ENCODE measurements around the gene TLX1.

The TLX1 gene

GRCh38 chr10:101131962-101132635, 999 bp downstream of the TLX1 start:
- H3K4me3 ChIP-seq (ENCODE audit: low read length): no peak overlapping the region
- no peak overlapping the region for H3K9ac ChIP-seq (ENCODE audit: low read length)
- peaks cover 57% of the 10 kb centered on the region for H3K27me3 ChIP-seq (ENCODE audit: control insufficient read depth, insufficient read depth, low read length)
- H3K36me3 ChIP-seq (ENCODE audit: control insufficient read depth, insufficient read depth, low read length): no peaks in the 10 kb centered on the region
- no peak overlapping the region for H3K27ac ChIP-seq (ENCODE audit: low read depth, low read length)
- H3K4me1 ChIP-seq (ENCODE audit: control insufficient read depth, insufficient read depth, low read length): no peaks in the 10 kb centered on the region

GRCh38 chr10:101132636-101133473, 1.8 kb downstream of the TLX1 start:
- Histone ChIP-seq H3K27me3 (ENCODE audit: control insufficient read depth, insufficient read depth, low read length) (peaks cover 57% of the 10 kb centered on the region), H3K9ac (ENCODE audit: low read length) (no peak overlapping the region), H3K36me3 (ENCODE audit: control insufficient read depth, insufficient read depth, low read length) (no peaks in the 10 kb centered on the region), H3K27ac (ENCODE audit: low read depth, low read length) (no peak overlapping the region), H3K4me1 (ENCODE audit: control insufficient read depth, insufficient read depth, low read length) (no peaks in the 10 kb centered on the region), H3K4me3 (ENCODE audit: low read length) (no peak overlapping the region)

GRCh38 chr10:101133489-101134298, 2.6 kb downstream of the TLX1 start:
- Histone ChIP-seq H3K9ac (ENCODE audit: low read length) (no peak overlapping the region), H3K4me3 (ENCODE audit: low read length) (no peak overlapping the region), H3K4me1 (ENCODE audit: control insufficient read depth, insufficient read depth, low read length) (no peaks in the 10 kb centered on the region), H3K27me3 (ENCODE audit: control insufficient read depth, insufficient read depth, low read length) (peaks cover 64% of the 10 kb centered on the region), H3K27ac (ENCODE audit: low read depth, low read length) (no peak overlapping the region), H3K36me3 (ENCODE audit: control insufficient read depth, insufficient read depth, low read length) (no peaks in the 10 kb centered on the region)

- H3K9ac ChIP-seq (ENCODE audit: low read length): no peak overlapping the region
- peaks cover 72% of the 10 kb centered on the region for H3K27me3 ChIP-seq (ENCODE audit: control insufficient read depth, insufficient read depth, low read length)
- no peak overlapping the region for H3K27ac ChIP-seq (ENCODE audit: low read depth, low read length)
- no peak overlapping the region for H3K4me3 ChIP-seq (ENCODE audit: low read length)
- H3K4me1 ChIP-seq (ENCODE audit: control insufficient read depth, insufficient read depth, low read length): no peaks in the 10 kb centered on the region
- H3K36me3 ChIP-seq (ENCODE audit: control insufficient read depth, insufficient read depth, low read length): no peaks in the 10 kb centered on the region
Observed at GRCh38 chr10:101134299-101135127, 3.4 kb downstream of the TLX1 start.

- no peaks in the 10 kb centered on the region for H3K36me3 ChIP-seq (ENCODE audit: control insufficient read depth, insufficient read depth, low read length)
- no peak overlapping the region for H3K9ac ChIP-seq (ENCODE audit: low read length)
- peaks cover 76% of the 10 kb centered on the region for H3K27me3 ChIP-seq (ENCODE audit: control insufficient read depth, insufficient read depth, low read length)
- no peak overlapping the region for H3K27ac ChIP-seq (ENCODE audit: low read depth, low read length)
- no peak overlapping the region for H3K4me3 ChIP-seq (ENCODE audit: low read length)
- H3K4me1 ChIP-seq (ENCODE audit: control insufficient read depth, insufficient read depth, low read length): no peaks in the 10 kb centered on the region
Observed at GRCh38 chr10:101135141-101136006, 4.3 kb downstream of the TLX1 start.

GRCh38 chr10:101136007-101136707, 5.1 kb downstream of the TLX1 start:
- H3K4me1 ChIP-seq (ENCODE audit: control insufficient read depth, insufficient read depth, low read length): no peaks in the 10 kb centered on the region
- no peak overlapping the region for H3K4me3 ChIP-seq (ENCODE audit: low read length)
- H3K27ac ChIP-seq (ENCODE audit: low read depth, low read length): no peak overlapping the region
- no peak overlapping the region for H3K9ac ChIP-seq (ENCODE audit: low read length)
- peaks cover 75% of the 10 kb centered on the region for H3K27me3 ChIP-seq (ENCODE audit: control insufficient read depth, insufficient read depth, low read length)
- no peaks in the 10 kb centered on the region for H3K36me3 ChIP-seq (ENCODE audit: control insufficient read depth, insufficient read depth, low read length)

- Histone ChIP-seq H3K4me3 (ENCODE audit: low read length) (no peak overlapping the region), H3K4me1 (ENCODE audit: control insufficient read depth, insufficient read depth, low read length) (no peaks in the 10 kb centered on the region), H3K27me3 (ENCODE audit: control insufficient read depth, insufficient read depth, low read length) (peaks cover 77% of the 10 kb centered on the region), H3K9ac (ENCODE audit: low read length) (no peak overlapping the region), H3K36me3 (ENCODE audit: control insufficient read depth, insufficient read depth, low read length) (no peaks in the 10 kb centered on the region), H3K27ac (ENCODE audit: low read depth, low read length) (no peak overlapping the region)
Observed at GRCh38 chr10:101136708-101137121, 5.6 kb downstream of the TLX1 start.

GRCh38 chr10:101137271-101137670, 6.2 kb downstream of the TLX1 start:
- no peak overlapping the region for H3K27ac ChIP-seq (ENCODE audit: low read depth, low read length)
- no peaks in the 10 kb centered on the region for H3K4me1 ChIP-seq (ENCODE audit: control insufficient read depth, insufficient read depth, low read length)
- H3K4me3 ChIP-seq (ENCODE audit: low read length): no peak overlapping the region
- peaks cover 76% of the 10 kb centered on the region for H3K27me3 ChIP-seq (ENCODE audit: control insufficient read depth, insufficient read depth, low read length)
- H3K9ac ChIP-seq (ENCODE audit: low read length): no peak overlapping the region
- no peaks in the 10 kb centered on the region for H3K36me3 ChIP-seq (ENCODE audit: control insufficient read depth, insufficient read depth, low read length)

GRCh38 chr10:101138788-101139420, 7.8 kb downstream of the TLX1 start:
- Histone ChIP-seq H3K27me3 (ENCODE audit: control insufficient read depth, insufficient read depth, low read length) (peaks cover 68% of the 10 kb centered on the region), H3K9ac (ENCODE audit: low read length) (no peak overlapping the region), H3K4me3 (ENCODE audit: low read length) (no peak overlapping the region), H3K36me3 (ENCODE audit: control insufficient read depth, insufficient read depth, low read length) (no peaks in the 10 kb centered on the region), H3K27ac (ENCODE audit: low read depth, low read length) (no peak overlapping the region), H3K4me1 (ENCODE audit: control insufficient read depth, insufficient read depth, low read length) (no peaks in the 10 kb centered on the region)

GRCh38 chr10:101139421-101139911, 8.4 kb downstream of the TLX1 start:
- Histone ChIP-seq H3K9ac (ENCODE audit: low read length) (no peak overlapping the region), H3K36me3 (ENCODE audit: control insufficient read depth, insufficient read depth, low read length) (no peaks in the 10 kb centered on the region), H3K27me3 (ENCODE audit: control insufficient read depth, insufficient read depth, low read length) (peaks cover 65% of the 10 kb centered on the region), H3K4me1 (ENCODE audit: control insufficient read depth, insufficient read depth, low read length) (no peaks in the 10 kb centered on the region), H3K27ac (ENCODE audit: low read depth, low read length) (no peak overlapping the region), H3K4me3 (ENCODE audit: low read length) (no peak overlapping the region)
